ENCODE results near the gene STX5. TPM values are rescaled to one million over a fixed set of nuclear protein-coding genes. Genes with fewer than 3 reads are reported as not detected.

Gene STX5
- total and polyA plus RNA-seq, 7 donors = 27.1 to 37.8 (median 30.7) TPM

- intact Hi-C loops (cut with DNase I) = loop anchor here (10.0 kb wide), 1 partner anchor 982 kb away; the partner anchor contains the start of gene ZFTA
- WGBS, 2 donors = 97 to 98% methylated on average over 7 of the region's 7 CpGs
- no peak for DNase-seq
- Histone ChIP-seq H3K36me3 (peaks cover 0 to 52% (median 6%) of the 10 kb centered on the region in 4 donors), H3K4me3 (no peak overlapping the region), H3K4me1 (peaks cover 0 to 12% (median 10%) of the 10 kb centered on the region in 4 donors), H3K9me3 (no peaks in the 10 kb centered on the region), H3K27me3 (no peaks in the 10 kb centered on the region), H3K27ac (no peak overlapping the region)
- TF ChIP-seq POLR2A (IDR thresholded peaks at IDR 0.05) (no peak), EP300 (IDR thresholded peaks at IDR 0.05) (no peak), CTCF (IDR thresholded peaks at IDR 0.05) (no peak), POLR2AphosphoS5 (IDR thresholded peaks at IDR 0.05) (no peak)
These were observed 49.1 kb downstream of the STX5 start for GRCh38 chr11:62782753-62783152.

- H3K4me1 ChIP-seq = no peaks in the 10 kb centered on the region
- H3K27me3 ChIP-seq = no peaks in the 10 kb centered on the region
- H3K9me3 ChIP-seq = no peaks in the 10 kb centered on the region
- DNase-seq = no peak
- H3K4me3 ChIP-seq = no peak overlapping the region
- no peak overlapping the region for H3K27ac ChIP-seq
- intact Hi-C loops (cut with DNase I) = no loop called here
- TF ChIP-seq EP300 (IDR thresholded peaks at IDR 0.05) (no peak), CTCF (IDR thresholded peaks at IDR 0.05) (no peak), POLR2A (IDR thresholded peaks at IDR 0.05) (no peak), POLR2AphosphoS5 (IDR thresholded peaks at IDR 0.05) (no peak)
- 92 to 97% methylated on average over 3 of the region's 3 CpGs for WGBS, 2 donors
- H3K36me3 ChIP-seq = peaks cover 0 to 72% (median 26%) of the 10 kb centered on the region in 4 donors
These were observed 53.4 kb downstream of the STX5 start for GRCh38 chr11:62778441-62778840.

- Histone ChIP-seq H3K27me3 (no peaks in the 10 kb centered on the region), H3K4me3 (no peak overlapping the region), H3K9me3 (no peaks in the 10 kb centered on the region), H3K36me3 (peaks cover 0 to 61% (median 26%) of the 10 kb centered on the region in 4 donors), H3K4me1 (peaks cover 0 to 2% (median under 1%) of the 10 kb centered on the region in 4 donors), H3K27ac (no peak overlapping the region)
- DNase-seq = no peak
- no peak for TF ChIP-seq EP300 (IDR thresholded peaks at IDR 0.05)
- TF ChIP-seq POLR2AphosphoS5 (IDR thresholded peaks at IDR 0.05) = no peak
- TF ChIP-seq POLR2A (IDR thresholded peaks at IDR 0.05) = no peak
- no peak for TF ChIP-seq CTCF (IDR thresholded peaks at IDR 0.05)
- intact Hi-C loops (cut with DNase I) = no loop called here
- 85 to 88% methylated on average over 2 of the region's 2 CpGs for WGBS, 2 donors
These were observed 54.5 kb downstream of the STX5 start for GRCh38 chr11:62777389-62777788.

- intact Hi-C loops (cut with DNase I) = no loop called here
- Histone ChIP-seq H3K36me3 (peaks cover 0 to 51% (median 24%) of the 10 kb centered on the region in 4 donors), H3K27me3 (no peaks in the 10 kb centered on the region), H3K4me1 (peaks cover 0 to 13% (median 11%) of the 10 kb centered on the region in 4 donors), H3K27ac (no peak overlapping the region), H3K4me3 (no peak overlapping the region), H3K9me3 (no peaks in the 10 kb centered on the region)
- DNase-seq = no peak
- 95 to 96% methylated on average over 17 of the region's 17 CpGs for WGBS, 2 donors
- TF ChIP-seq POLR2AphosphoS5 (IDR thresholded peaks at IDR 0.05) = no peak
- TF ChIP-seq CTCF (IDR thresholded peaks at IDR 0.05) = no peak
- TF ChIP-seq EP300 (IDR thresholded peaks at IDR 0.05) = no peak
- TF ChIP-seq POLR2A (IDR thresholded peaks at IDR 0.05) = no peak
These were observed 56.2 kb downstream of the STX5 start for GRCh38 chr11:62775646-62776045.

GRCh38 chr11:62774407-62774806, 57.4 kb downstream of the STX5 start:
- Histone ChIP-seq H3K9me3 (no peaks in the 10 kb centered on the region), H3K27me3 (no peaks in the 10 kb centered on the region), H3K4me3 (no peak overlapping the region), H3K27ac (no peak overlapping the region), H3K36me3 (peaks cover 0 to 39% (median 24%) of the 10 kb centered on the region in 4 donors), H3K4me1 (peaks cover 0 to 26% (median 22%) of the 10 kb centered on the region in 4 donors)
- intact Hi-C loops (cut with DNase I) = loop anchor here (5.0 kb wide), 1 partner anchor 47 kb away; the partner anchor contains the start of genes HNRNPUL2 and TTC9C
- TF ChIP-seq POLR2AphosphoS5 (IDR thresholded peaks at IDR 0.05) (no peak), POLR2A (IDR thresholded peaks at IDR 0.05) (no peak), CTCF (IDR thresholded peaks at IDR 0.05) (no peak), EP300 (IDR thresholded peaks at IDR 0.05) (no peak)
- 94% methylated on average over 6 of the region's 6 CpGs for WGBS, 2 donors
- no peak for DNase-seq

All from sigmoid colon (tissue), 7 donors.